ENCODE measurements around the gene SMYD3.
A peak's percentile ranks its signal among the peaks of the same experiment; 100 is the strongest.
"Not testable (repeated sequence)": the region's sequence is repeated elsewhere in the genome, so short reads cannot be mapped to it uniquely, and the experiment has no call there.

Gene SMYD3

GRCh38 chr1:246051909-246052518 is 455.1 kb downstream of the SMYD3 start:
- peak; percentile 5 for DNase-seq

DNA sequence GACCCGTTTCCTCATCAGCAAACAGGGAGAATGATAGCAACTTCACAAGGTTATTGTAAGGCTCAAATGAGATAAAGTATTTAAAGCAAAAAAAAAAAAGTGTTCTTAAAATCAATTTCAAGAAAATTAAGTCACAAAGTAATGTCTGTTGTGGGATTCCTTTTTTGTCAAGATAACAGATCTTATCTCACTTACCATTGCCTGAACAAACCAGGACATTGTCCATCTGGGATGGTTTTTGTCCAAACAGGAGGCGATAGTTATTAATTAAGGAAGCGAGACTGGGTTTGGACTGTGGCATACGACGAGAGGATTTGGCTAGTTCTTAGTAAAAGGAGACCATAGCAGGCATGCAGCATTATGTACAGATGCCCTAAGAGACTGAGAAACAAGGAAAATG is 458.4 kb downstream of the SMYD3 start:
- no peak for DNase-seq

GRCh38 chr1:246043556-246043955 is 463.5 kb downstream of the SMYD3 start:
- DNase-seq, result no peak

DNA sequence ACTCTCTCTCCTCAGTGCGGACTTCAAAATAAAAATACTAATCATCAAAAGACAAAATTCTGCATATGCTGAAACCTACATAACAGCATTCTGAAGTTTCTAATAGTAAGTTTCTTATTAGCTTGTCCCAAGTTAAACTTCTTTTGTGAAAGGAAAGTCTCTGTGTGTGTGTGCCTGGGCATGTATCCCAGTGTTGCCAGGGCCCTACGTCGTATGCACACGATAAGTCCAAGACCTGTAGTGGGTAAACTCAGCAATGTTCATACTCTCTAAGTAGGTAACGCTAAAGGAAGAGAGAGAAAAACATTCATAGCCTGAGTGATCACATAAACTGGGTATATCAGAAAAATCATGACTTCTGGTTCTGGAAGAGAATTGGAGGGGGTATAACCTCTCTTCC is 465.7 kb downstream of the SMYD3 start:
- no peak for DNase-seq

DNA sequence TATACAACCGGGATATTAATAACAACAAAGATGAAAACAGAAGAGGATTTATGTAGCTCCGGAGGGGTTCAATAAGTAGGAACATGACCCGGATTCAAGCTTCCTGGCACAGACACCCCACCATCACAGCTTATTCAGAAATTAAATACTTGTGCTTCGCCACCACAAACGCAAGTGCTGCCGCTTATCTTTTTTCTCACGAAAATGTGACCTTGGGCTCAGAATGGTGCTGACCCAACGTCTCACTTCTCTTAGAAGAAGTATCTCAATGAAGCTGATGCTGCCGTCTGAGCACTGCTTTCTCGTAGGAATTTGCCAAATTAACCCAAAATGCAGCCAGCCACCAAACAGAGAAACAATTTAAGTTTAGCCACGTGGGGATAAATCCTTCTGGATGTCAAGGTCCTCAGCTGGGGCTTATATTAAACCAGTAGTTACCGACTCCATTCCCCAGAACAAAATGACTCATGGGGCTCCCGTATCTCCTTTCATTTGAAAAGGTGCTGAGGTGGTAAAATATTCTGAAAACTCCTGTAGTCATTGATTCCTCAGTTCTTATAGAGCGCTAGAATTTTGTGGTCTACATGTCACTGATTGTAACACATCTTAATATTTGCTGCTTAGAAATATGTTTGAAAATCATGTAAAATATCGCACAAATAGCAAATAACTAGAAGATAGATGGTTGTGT is 466.7 kb downstream of the SMYD3 start:
- DNase-seq, result no peak

- DNase-seq, result no peak
Observed at GRCh38 chr1:246039584-246039983, 467.5 kb downstream of the SMYD3 start.

- no peak for DNase-seq
Observed at GRCh38 chr1:246037832-246038231, 469.2 kb downstream of the SMYD3 start.

DNA sequence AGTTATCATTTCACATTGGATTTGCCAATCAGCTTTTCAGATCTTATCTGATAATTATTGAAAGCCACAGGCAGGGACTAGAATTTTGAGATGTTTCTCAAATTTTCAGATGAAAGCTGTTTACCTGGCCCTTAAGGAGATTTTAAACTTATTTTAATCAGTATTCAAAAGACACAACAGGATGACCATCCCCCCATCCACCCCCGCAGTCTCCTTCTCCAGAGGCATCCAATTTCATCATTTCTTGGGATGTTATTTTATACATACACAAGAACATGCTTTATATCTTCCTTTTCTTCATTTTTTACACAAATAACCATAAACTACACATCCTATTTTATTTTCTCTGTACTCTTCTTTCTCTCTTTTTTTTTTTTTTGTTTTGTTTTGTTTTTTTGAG is 470.9 kb downstream of the SMYD3 start:
- no peak for DNase-seq

- DNase-seq, result no peak
Observed at GRCh38 chr1:246035060-246035541, 472.0 kb downstream of the SMYD3 start.

- DNase-seq, result no peak
Observed at GRCh38 chr1:246034630-246035029, 472.4 kb downstream of the SMYD3 start.

DNA sequence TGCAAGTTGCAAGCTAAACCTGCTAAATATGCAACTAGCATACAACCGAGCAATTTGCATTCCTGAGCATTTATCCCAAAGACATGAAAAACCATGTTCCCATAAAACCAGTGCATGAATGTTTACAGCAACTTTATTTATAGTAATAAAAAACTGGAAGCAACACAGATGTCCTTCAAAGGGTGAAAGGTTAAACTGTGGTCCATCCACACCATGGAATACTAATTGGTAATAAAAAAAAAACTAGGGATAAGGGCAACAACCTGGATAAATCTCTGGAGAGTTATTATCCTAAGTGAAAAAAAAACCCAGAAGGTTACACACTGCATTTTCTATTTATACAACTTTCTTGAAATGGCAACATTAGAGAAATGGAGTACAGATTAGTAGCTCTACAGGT is 474.1 kb downstream of the SMYD3 start:
- no peak for DNase-seq

- no peak for DNase-seq
Observed at GRCh38 chr1:246032031-246032551, 475.0 kb downstream of the SMYD3 start.

- DNase-seq, result no peak
Observed at GRCh38 chr1:246029616-246030015, 477.5 kb downstream of the SMYD3 start.

- DNase-seq, result not testable (repeated sequence)
Observed at GRCh38 chr1:246024118-246024517, 483.0 kb downstream of the SMYD3 start.

DNA sequence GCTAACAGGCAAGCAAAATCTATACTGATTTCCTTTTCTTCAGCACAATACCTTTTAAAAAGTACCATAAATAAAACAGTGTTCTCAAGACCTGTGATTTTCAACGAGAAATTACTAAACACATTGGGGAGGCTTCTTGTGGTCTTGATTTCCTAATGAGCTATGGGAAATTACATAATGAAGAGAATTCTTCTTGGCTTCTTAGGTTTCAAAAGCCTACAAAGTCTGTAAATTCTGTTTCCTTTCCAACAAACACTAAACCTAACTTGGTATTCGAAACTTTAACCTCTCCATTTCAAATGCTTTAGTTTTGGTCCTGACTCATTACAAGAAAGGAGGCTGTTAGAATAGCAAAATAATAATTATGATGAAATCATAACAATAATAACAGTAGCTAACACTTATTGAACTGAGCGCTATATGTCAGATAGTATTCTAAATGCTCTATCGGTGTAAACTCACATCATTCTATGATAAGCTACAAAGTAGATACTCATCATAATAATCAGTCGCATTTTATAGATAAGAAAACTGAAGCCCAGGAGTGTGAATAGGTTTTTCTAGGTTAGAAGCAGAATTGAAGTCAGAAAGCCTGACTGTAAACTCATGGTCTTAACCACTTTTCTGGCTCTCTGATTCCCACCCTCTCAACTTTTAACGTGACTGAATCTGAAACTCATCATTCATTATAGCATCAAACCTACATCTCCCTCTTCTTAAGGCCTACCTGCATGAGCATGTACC is 486.7 kb downstream of the SMYD3 start:
- DNase-seq, result no peak

- no peak for DNase-seq
Observed at GRCh38 chr1:246018146-246018545, 488.9 kb downstream of the SMYD3 start.

DNA sequence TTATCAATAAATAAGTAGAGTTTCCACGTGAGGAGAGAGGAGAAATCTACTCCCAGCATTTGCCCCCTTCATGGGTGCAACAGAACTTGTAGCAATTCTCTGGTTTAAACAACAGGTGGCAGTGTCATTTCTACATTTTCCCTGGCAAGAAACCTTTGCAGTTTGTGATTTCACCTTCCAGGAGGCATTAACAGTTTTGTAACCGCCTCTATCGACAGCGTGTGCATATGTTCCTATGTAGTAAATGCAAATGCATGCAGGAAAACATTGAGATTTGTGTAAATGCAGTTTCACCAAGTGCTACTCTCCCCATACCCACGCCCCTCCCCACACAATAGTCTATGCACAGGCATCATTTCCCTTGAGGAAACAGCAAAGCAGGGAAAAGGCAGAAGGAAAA is 494.7 kb downstream of the SMYD3 start:
- peak; percentile 52 for DNase-seq

GRCh38 chr1:246010386-246010785 is 496.7 kb downstream of the SMYD3 start:
- no peak for DNase-seq

GRCh38 chr1:246008363-246008831 is 498.7 kb downstream of the SMYD3 start:
- peak; percentile 57 for DNase-seq

- no peak for DNase-seq
Observed at GRCh38 chr1:246005067-246005466, 502.0 kb downstream of the SMYD3 start.

DNA sequence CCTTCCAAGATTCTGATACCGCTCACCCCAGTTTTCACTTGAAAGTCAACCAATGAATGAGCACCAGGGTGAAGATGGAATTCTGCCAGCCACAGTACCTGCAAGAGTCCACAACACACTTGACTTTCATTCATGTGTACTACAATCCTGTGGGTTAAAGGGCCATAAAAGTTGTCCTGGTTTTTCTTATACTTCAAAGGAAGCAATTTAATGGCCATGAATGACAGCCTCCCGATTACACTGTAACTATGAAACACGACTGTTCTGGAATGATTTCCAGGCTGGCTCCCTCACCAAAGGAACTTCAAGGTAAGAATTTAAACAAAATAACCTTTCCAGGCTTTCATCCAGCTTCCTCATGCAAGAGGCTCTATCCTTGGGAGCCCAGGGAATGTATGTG is 502.8 kb downstream of the SMYD3 start:
- DNase-seq, result no peak

GRCh38 chr1:246003442-246003730 is 503.7 kb downstream of the SMYD3 start:
- no peak for DNase-seq

- peak; percentile 75 for DNase-seq
Observed at GRCh38 chr1:246002725-246003441, 504.2 kb downstream of the SMYD3 start.

All from midbrain (tissue), 1 donor.